Pancreas (tissue), 10 donors: ENCODE results near the gene IGSF23. TPM values are rescaled to one million over a fixed set of nuclear protein-coding genes. Genes with fewer than 3 reads are reported as not detected.

Source experiments
- ATAC-seq, 4 donors: fragments of 200-7000 bp; cut with Tn5 transposase; one replicate each; pipeline versions ENCODE4 v1.8.0 to v1.9.1; 2020; ENCODE audit warnings: mild to moderate bottlenecking in 4 of 4, moderate library complexity in 4 of 4
- DNase-seq, 6 donors: peaks; one replicate each; pipeline ENCODE4 v3.0.0-alpha.2; 2020
- FAIRE-seq: peaks from 2 replicates; lab custom pipeline; 2012; peaks lifted over from hg19 to GRCh38; lab: Jason Lieb, UNC
- H3K27ac ChIP-seq, 4 donors: fragments of 200-600 bp; sonication (generic); 1 replicate in 3 of 4; 2 replicates in 1 of 4; pipeline versions ENCODE4 v1.5.0 to v1.8.0; 2020
- H3K27me3 ChIP-seq, 4 donors: fragments of 200-600 bp; one replicate each; pipeline ENCODE4 v1.8.0; 2021
- H3K36me3 ChIP-seq, 3 donors: fragments of 200-600 bp; sonication (generic) in 1 of 3; one replicate each; pipeline versions ENCODE4 v1.5.0 to v1.8.0; 2020 to 2021
- H3K4me1 ChIP-seq, 3 donors: fragments of 200-600 bp; one replicate each; pipeline ENCODE4 v1.8.0; 2021
- H3K4me3 ChIP-seq, 4 donors: fragments of 200-600 bp; sonication (generic) in 2 of 4; one replicate each; pipeline versions ENCODE4 v1.5.0 to v1.8.0; 2020 to 2021
- H3K9me3 ChIP-seq, 4 donors: fragments of 200-600 bp; one replicate each; pipeline ENCODE4 v1.8.0; 2021
- WGBS, 2 donors: extraction: QIAGEN DNeasy Blood & Tissue Kit; methylation state at CpG; one replicate each; pipeline ENCODE4 v1.1.7; 2013; 5-methylcytosine and 5-hydroxymethylcytosine counted together
- intact Hi-C, 3 donors: fragments of 100-400 bp; cut with DNase I; formaldehyde crosslinking; loops; one replicate each; pipeline versions ENCODE4 v1.11.1 to v1.14.2; 2022
- polyA plus RNA-seq, 2 donors: library from polyadenylated mRNA; stranded (reverse); fragments of 200-250 nt; gene quantifications; one replicate each; pipeline ENCODE4 v1.2.3, GENCODE V29; 2013
- total RNA-seq, 6 donors: library from RNA; stranded (reverse); fragmentation: NEBNext Ultra II Directional in 4 of 6; extraction: Animal tissue kit (Norgen Biotek cat#: 25700) in 4 of 6; gene quantifications; one replicate each; pipeline versions ENCODE4 v1.2.1 to v1.2.4, GENCODE V29; 2021 to 2023
- TF ChIP-seq, protein P1 (sequence below), 4 donors: fragments of 200-600 bp; sonication (generic) in 3 of 4; IDR thresholded peaks; one replicate each; pipeline versions ENCODE4 v1.5.0 to v1.8.0; 2021; ENCODE audit warnings: antibody characterized with exemption in 4 of 4
- donor health status: healthy with polysubstance abuse.
- donor health status: DM: no; HTN: no; CAD: no; lungs with moderate emphysema.
- donor health status: DM: no; HTN: no; CAD: no.
- donor health status: control.
- donor health status: control.
- donor health status: Bipolar disorder and iron deficiency.
- donor health status: DM: yes; HTN: yes; CAD: no.
- donor health status: DM: no; HTN: no; CAD: no.
- donor health status: DM: no; HTN: no; CAD: no.
- donor health status: DM: yes; HTN: yes; CAD: no.

IGSF23 gene
- total and polyA plus RNA-seq, 8 donors, result 0.43 to 1.3 (median 1.2) TPM

DNA sequence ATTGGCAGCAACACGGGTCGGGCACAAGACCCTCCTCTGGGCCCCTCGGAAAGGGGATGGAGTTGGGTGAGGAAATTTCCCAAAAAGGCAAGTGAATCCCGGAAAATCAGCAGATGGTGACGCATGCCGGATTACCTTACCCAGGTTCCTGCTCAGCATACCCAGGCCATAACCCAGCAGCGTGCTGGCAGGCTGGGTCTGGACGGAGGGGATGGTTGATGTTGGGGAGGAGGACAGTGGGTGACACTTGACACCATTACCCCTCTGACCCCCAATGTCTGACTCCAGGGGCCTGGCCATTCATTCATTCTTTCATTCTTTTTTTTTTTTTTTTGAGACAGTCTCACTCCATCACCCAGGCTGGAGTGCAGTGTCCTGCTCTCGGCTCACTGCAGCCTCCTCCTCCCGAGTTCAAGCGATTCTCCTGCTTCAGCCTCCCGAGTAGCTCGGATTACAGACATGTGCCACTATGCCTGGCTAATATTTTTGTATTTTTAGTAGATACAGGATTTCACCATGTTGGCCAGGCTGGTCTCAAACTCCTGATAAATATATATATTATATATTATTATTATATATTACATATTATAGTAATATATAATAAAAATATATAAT, 31.1 kb downstream of the IGSF23 start:
- DNase-seq (peak in 4 of 6 donors; percentile 40 to 50 (median 44)), ATAC-seq (peak; percentile 60 to 77 (median 66)), FAIRE-seq (no peak)
- TF ChIP-seq, protein P1, sequence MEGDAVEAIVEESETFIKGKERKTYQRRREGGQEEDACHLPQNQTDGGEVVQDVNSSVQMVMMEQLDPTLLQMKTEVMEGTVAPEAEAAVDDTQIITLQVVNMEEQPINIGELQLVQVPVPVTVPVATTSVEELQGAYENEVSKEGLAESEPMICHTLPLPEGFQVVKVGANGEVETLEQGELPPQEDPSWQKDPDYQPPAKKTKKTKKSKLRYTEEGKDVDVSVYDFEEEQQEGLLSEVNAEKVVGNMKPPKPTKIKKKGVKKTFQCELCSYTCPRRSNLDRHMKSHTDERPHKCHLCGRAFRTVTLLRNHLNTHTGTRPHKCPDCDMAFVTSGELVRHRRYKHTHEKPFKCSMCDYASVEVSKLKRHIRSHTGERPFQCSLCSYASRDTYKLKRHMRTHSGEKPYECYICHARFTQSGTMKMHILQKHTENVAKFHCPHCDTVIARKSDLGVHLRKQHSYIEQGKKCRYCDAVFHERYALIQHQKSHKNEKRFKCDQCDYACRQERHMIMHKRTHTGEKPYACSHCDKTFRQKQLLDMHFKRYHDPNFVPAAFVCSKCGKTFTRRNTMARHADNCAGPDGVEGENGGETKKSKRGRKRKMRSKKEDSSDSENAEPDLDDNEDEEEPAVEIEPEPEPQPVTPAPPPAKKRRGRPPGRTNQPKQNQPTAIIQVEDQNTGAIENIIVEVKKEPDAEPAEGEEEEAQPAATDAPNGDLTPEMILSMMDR (IDR thresholded peaks at IDR 0.05), result no peak
- intact Hi-C loops, result no loop called here
- H3K27ac ChIP-seq, result peak overlapping the region; percentile 69 to 94 (median 84)
- no peaks in the 10 kb centered on the region for H3K27me3 ChIP-seq
- H3K9me3 ChIP-seq, result no peaks in the 10 kb centered on the region
- H3K4me3 ChIP-seq, result peak overlapping the region; percentile 63 to 85 (median 76)
- no peaks in the 10 kb centered on the region for H3K36me3 ChIP-seq
- WGBS, 2 donors, result 3% methylated on average over 13 of the region's 13 CpGs
- peaks cover 0 to 4% (median 0%) of the 10 kb centered on the region in 3 donors for H3K4me1 ChIP-seq

DNA sequence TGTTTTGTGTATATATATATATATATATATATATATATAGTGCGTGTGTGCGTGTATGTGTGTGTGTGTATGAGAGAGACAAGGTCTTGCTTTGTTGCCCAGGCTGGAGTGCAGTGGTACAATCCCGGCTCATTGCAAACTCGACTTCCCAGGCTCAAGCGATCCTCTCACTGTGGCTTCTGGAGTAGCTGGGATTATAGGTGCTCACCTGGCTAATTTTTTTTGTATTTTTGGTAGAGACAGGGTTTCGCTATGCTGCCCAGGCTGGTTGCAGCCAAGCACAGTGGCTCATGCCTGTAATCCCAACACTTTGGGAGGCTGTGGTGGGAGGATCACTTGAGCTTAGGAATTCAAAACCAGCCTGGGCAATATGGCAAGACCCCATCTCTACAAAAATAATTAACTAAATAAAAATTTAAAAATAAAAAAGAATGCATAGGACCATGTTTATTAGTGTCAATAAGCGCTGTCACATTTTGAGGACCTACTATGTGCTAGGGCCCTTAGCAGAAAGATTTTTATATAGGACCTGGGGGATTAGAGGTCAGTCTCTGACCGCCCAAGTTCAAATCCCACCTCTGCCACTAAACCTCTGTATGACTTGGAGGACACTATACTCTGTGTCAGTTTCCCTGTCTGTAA, 32.2 kb downstream of the IGSF23 start:
- intact Hi-C loops, result no loop called here
- 71 to 89% methylated on average over 8 of the region's 8 CpGs for WGBS, 2 donors
- FAIRE-seq, result no peak

DNA sequence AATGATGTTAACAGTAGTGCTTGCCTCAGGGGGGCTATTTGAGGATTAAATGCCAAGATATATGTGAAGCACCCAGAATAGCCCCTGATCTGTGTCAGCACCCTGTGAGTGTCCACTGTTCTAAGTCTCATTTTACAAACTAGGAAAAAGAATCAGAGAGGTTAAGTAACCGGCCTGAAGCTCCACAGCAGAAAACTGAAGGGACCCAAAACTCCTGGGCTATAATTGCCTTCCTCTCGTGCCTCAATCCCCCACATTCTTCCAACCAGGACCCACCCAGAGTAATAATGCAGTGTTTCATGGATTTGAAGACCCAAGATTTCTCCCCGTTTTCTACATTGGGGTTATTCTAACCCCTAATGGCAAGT, 32.7 kb downstream of the IGSF23 start:
- no peak for FAIRE-seq
- Histone ChIP-seq H3K9me3 (no peaks in the 10 kb centered on the region), H3K36me3 (peaks cover 0 to 14% (median 3%) of the 10 kb centered on the region in 3 donors), H3K4me1 (peaks cover 0 to 4% (median 0%) of the 10 kb centered on the region in 3 donors), H3K27ac (no peak overlapping the region), H3K4me3 (no peak overlapping the region), H3K27me3 (no peaks in the 10 kb centered on the region)
- no peak for ATAC-seq
- WGBS, 2 donors, result 94 to 97% methylated on average over 3 of the region's 3 CpGs
- intact Hi-C loops, result no loop called here
- DNase-seq, result no peak
- TF ChIP-seq, protein P1 (IDR thresholded peaks at IDR 0.05), result no peak

More for the DNA sequence above, 32.2 kb downstream of the IGSF23 start:
- TF ChIP-seq, protein P1 (IDR thresholded peaks at IDR 0.05), result no peak
- ATAC-seq (no peak), DNase-seq (peak in 1 of 6 donors; percentile 7)
- Histone ChIP-seq H3K9me3 (no peaks in the 10 kb centered on the region), H3K27ac (no peak overlapping the region), H3K27me3 (no peaks in the 10 kb centered on the region), H3K4me1 (peaks cover 0 to 4% (median 0%) of the 10 kb centered on the region in 3 donors), H3K4me3 (no peak overlapping the region), H3K36me3 (peaks cover 0 to 9% (median 0%) of the 10 kb centered on the region in 3 donors)

DNA sequence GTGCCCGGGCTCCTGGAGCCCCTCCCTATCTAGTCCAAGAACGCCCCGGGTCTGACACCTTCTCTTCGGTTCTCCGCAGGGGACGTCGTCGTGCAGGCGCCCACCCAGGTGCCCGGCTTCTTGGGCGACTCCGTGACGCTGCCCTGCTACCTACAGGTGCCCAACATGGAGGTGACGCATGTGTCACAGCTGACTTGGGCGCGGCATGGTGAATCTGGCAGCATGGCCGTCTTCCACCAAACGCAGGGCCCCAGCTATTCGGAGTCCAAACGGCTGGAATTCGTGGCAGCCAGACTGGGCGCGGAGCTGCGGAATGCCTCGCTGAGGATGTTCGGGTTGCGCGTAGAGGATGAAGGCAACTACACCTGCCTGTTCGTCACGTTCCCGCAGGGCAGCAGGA, 33.8 kb downstream of the IGSF23 start:
- FAIRE-seq (no peak), ATAC-seq (no peak), DNase-seq (peak in 1 of 6 donors; percentile 58)
- Histone ChIP-seq H3K4me3 (no peak overlapping the region), H3K27me3 (no peaks in the 10 kb centered on the region), H3K9me3 (no peaks in the 10 kb centered on the region), H3K36me3 (peaks cover 0 to 23% (median 8%) of the 10 kb centered on the region in 3 donors), H3K27ac (no peak overlapping the region), H3K4me1 (peaks cover 0 to 4% (median 0%) of the 10 kb centered on the region in 3 donors)
- TF ChIP-seq, protein P1 (IDR thresholded peaks at IDR 0.05), result no peak
- WGBS, 2 donors, result 87 to 91% methylated on average over 31 of the region's 31 CpGs
- intact Hi-C loops, result no loop called here
